ENCODE results near the gene ZFP91. TPM values are rescaled to one million over a fixed set of nuclear protein-coding genes. Genes with fewer than 3 reads are reported as not detected.

ZFP91 gene
- polyA plus RNA-seq, 1 of the 3 experiments (the other 2 are of a cell fraction): 12.2 TPM

- CTCF ChIA-PET: interaction anchor here (0.7 kb wide), 1 partner anchor 11 kb away, joined by 3 read pairs; no protein-coding TSS in a partner anchor
- POLR2A ChIA-PET: no interaction called here
- Histone ChIP-seq H3K9ac (no peak overlapping the region), H3K4me2 (no peak overlapping the region), H3K4me3 (ENCODE audit: low read depth in 2 of 2, low read length in 1 of 2) (no peak overlapping the region), H3K9me3 (no peaks in the 10 kb centered on the region), H3K36me3 (replicated peaks in 1 of 2; ENCODE audit: control insufficient read depth in 1 of 2, insufficient read depth in 2 of 2, low read length in 1 of 2) (peaks cover 40 to 60% of the 10 kb centered on the region in 2 experiments), H3K27me3 (ENCODE audit: insufficient read depth) (no peaks in the 10 kb centered on the region), H3F3A (replicated peaks; ENCODE audit: insufficient read depth) (peaks cover 14% of the 10 kb centered on the region), H3K4me1 (ENCODE audit: control insufficient read depth in 1 of 2, insufficient read depth in 2 of 2, low read depth in 1 of 2, low read length in 1 of 2) (peaks cover 0 to 17% of the 10 kb centered on the region in 2 experiments; a peak in 3 of 4 replicates), H3K27ac (ENCODE audit: low read depth in 2 of 2, low read length in 1 of 2) (no peak overlapping the region), H2AFZ (ENCODE audit: low read depth) (no peak overlapping the region), H3K9me2 (no peaks in the 10 kb centered on the region), H3K79me2 (ENCODE audit: insufficient read depth) (0 out of 2 replicates have a peak, but pooled peaks cover 11% of the 10 kb centered on the region), H4K20me1 (ENCODE audit: insufficient read depth) (no peaks in the 10 kb centered on the region)
- 91% methylated on average over 4 of the region's 4 CpGs for WGBS (ENCODE audit: low lambda C conversion rate)
- DNase-seq: no peak
- TF ChIP-seq NRF1 (IDR thresholded peaks at IDR 0.05; ENCODE audit: low read depth, low read length) (no peak), RFX5 (IDR thresholded peaks at IDR 0.05; ENCODE audit: low read length) (no peak), FOXM1 (IDR thresholded peaks at IDR 0.05; ENCODE audit: low read depth) (no peak)
- TF ChIP-seq, protein P1, sequence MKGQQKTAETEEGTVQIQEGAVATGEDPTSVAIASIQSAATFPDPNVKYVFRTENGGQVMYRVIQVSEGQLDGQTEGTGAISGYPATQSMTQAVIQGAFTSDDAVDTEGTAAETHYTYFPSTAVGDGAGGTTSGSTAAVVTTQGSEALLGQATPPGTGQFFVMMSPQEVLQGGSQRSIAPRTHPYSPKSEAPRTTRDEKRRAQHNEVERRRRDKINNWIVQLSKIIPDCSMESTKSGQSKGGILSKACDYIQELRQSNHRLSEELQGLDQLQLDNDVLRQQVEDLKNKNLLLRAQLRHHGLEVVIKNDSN (IDR thresholded peaks at IDR 0.05; ENCODE audit: borderline replicate concordance, low read depth): no peak
Measured at GRCh38 chr11:58625086-58625485, 46.2 kb downstream of the ZFP91 start.

DNA sequence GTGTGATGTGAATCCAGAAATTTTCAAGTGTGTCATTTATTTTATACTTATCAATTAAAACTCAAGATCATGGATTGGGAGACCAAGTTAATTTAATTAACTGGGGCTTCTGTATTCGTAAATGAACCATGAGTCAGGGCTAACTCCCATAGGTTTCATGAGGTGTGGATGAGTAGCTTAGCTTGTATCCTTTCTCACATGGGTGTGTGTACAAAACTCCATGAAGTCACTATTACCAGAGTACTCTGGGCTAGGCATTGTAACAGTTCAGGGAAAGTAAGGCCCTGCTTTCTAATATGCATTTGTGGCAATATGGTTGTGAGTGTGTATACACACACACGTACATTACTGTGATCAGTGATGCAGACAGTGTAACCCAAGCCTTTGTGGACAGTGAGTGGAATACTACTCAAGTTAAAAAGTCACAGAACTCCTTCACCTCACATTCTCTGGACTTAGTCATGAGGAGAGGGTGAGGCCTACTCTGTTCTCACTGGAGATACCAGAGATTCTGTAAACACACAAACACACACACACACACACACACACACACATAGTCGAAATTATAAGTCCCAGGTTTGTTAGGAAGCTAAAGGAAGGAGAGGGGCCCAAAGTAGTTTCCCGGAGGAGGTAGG is 47.1 kb downstream of the ZFP91 start:
- H3K27ac ChIP-seq (ENCODE audit: low read depth in 2 of 2, low read length in 1 of 2): peak overlapping the region in 1 of 2 experiments; percentile 62; a peak in 2 of 4 replicates
- no peaks in the 10 kb centered on the region for H4K20me1 ChIP-seq (ENCODE audit: insufficient read depth)
- no peak for DNase-seq
- no peak overlapping the region for H2AFZ ChIP-seq (ENCODE audit: low read depth)
- TF ChIP-seq MEF2A (IDR thresholded peaks at IDR 0.05; ENCODE audit: borderline replicate concordance, low read depth) (no peak), FOSL2 (IDR thresholded peaks at IDR 0.05; ENCODE audit: borderline replicate concordance, low read depth) (no peak), RXRA (IDR thresholded peaks at IDR 0.05; ENCODE audit: borderline replicate concordance, low read depth) (no peak), SMC3 (IDR thresholded peaks at IDR 0.05; ENCODE audit: low read depth, low read length) (no peak), PBX3 (IDR thresholded peaks at IDR 0.05) (no peak), RAD21 (IDR thresholded peaks at IDR 0.05; ENCODE audit: low read length) (no peak), RFX5 (IDR thresholded peaks at IDR 0.05; ENCODE audit: low read length) (no peak), NFIC (IDR thresholded peaks at IDR 0.05; ENCODE audit: borderline replicate concordance) (no peak), FOXM1 (IDR thresholded peaks at IDR 0.05; ENCODE audit: low read depth) (no peak), MXI1 (IDR thresholded peaks at IDR 0.05; ENCODE audit: low read depth, low read length) (no peak), GABPA (IDR thresholded peaks at IDR 0.05; ENCODE audit: low read depth) (no peak), YY1 (IDR thresholded peaks at IDR 0.05; ENCODE audit: low read depth) (no peak), GATA2 (CRISPR knock-in tag; IDR thresholded peaks at IDR 0.05) (no peak), RCOR1 (IDR thresholded peaks at IDR 0.05; ENCODE audit: low read length) (no peak), EP300 (IDR thresholded peaks at IDR 0.05; ENCODE audit: borderline replicate concordance in 1 of 2, low read depth in 1 of 2, low read length in 1 of 2) (no peak), TCF12 (IDR thresholded peaks at IDR 0.05) (no peak), TAF1 (IDR thresholded peaks at IDR 0.05; ENCODE audit: borderline replicate concordance, low read depth, low read length) (no peak), SIN3A (IDR thresholded peaks at IDR 0.05; ENCODE audit: borderline replicate concordance, low read depth, low read length) (no peak), NRF1 (IDR thresholded peaks at IDR 0.05; ENCODE audit: low read depth, low read length) (no peak)
- TF ChIP-seq, protein P2, sequence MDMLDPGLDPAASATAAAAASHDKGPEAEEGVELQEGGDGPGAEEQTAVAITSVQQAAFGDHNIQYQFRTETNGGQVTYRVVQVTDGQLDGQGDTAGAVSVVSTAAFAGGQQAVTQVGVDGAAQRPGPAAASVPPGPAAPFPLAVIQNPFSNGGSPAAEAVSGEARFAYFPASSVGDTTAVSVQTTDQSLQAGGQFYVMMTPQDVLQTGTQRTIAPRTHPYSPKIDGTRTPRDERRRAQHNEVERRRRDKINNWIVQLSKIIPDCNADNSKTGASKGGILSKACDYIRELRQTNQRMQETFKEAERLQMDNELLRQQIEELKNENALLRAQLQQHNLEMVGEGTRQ (IDR thresholded peaks at IDR 0.05; ENCODE audit: borderline replicate concordance, low read depth, low read length): no peak
- ChIA-PET POLR2A (no interaction called here), CTCF (interaction anchor here (0.7 to 4.1 kb wide), 3 partner anchors 10 to 58 kb away, joined by 3 to 33 read pairs (median 3); no protein-coding TSS in a partner anchor)
- peaks cover 14% of the 10 kb centered on the region for H3F3A ChIP-seq (replicated peaks; ENCODE audit: insufficient read depth)
- no peak overlapping the region for H3K9ac ChIP-seq
- no peaks in the 10 kb centered on the region for H3K9me2 ChIP-seq
- H3K4me1 ChIP-seq (ENCODE audit: control insufficient read depth in 1 of 2, insufficient read depth in 2 of 2, low read depth in 1 of 2, low read length in 1 of 2): peaks cover 0 to 17% of the 10 kb centered on the region in 2 experiments; a peak in 3 of 4 replicates
- H3K79me2 ChIP-seq (ENCODE audit: insufficient read depth): 0 out of 2 replicates have a peak, but pooled peaks cover 7% of the 10 kb centered on the region
- no peak overlapping the region for H3K4me2 ChIP-seq
- no peak overlapping the region for H3K4me3 ChIP-seq (ENCODE audit: low read depth in 2 of 2, low read length in 1 of 2)
- 86% methylated on average over 4 of the region's 4 CpGs for WGBS (ENCODE audit: low lambda C conversion rate)
- peaks cover 32 to 51% of the 10 kb centered on the region in 2 experiments for H3K36me3 ChIP-seq (replicated peaks in 1 of 2; ENCODE audit: control insufficient read depth in 1 of 2, insufficient read depth in 2 of 2, low read length in 1 of 2)
- no peaks in the 10 kb centered on the region for H3K27me3 ChIP-seq (ENCODE audit: insufficient read depth)
- no peaks in the 10 kb centered on the region for H3K9me3 ChIP-seq
